HCT116 (cell line): ENCODE data around the gene MGRN1. TPM values are rescaled to one million over a fixed set of nuclear protein-coding genes. Genes with fewer than 3 reads are reported as not detected.

Experiments used
- ATAC-seq: fragments of 200-7000 bp; cut with Tn5 transposase; 2 replicates; pipeline ENCODE4 v1.9.1; 2020; ENCODE audit warnings: mild to moderate bottlenecking, moderate library complexity
- BruUV-seq: library from RNA; stranded (reverse); fragments of 400-500 nt; replicated peaks from 2 replicates; lab custom pipeline; 2021; lab: Mats Ljungman, UMichigan
- CTCF ChIA-PET: fragments of 300-600 bp; sonication (Branson Sonifier 250); formaldehyde crosslinking; loops from one replicate; lab custom pipeline; 2021; ENCODE audit warnings: antibody characterized with exemption; lab: Charles Lee
- POLR2A ChIA-PET: fragments of 300-600, 350-600 bp; sonication (Branson Sonifier 250); formaldehyde crosslinking; loops from one replicate; lab custom pipeline; 2021; ENCODE audit warnings: antibody characterized with exemption; lab: Charles Lee
- RAD21 ChIA-PET, 2 experiments: fragments of 300-600 bp; sonication (Branson Sonifier 250); formaldehyde crosslinking; loops; one replicate each; lab custom pipeline; 2023; ENCODE audit warnings: low total read pairs in 2 of 2; ENCODE audit not compliant: uncharacterized antibody in 2 of 2, unreplicated experiment in 2 of 2, low non-redundant PET in 1 of 2; lab: Charles Lee
- DNase-seq: peaks from one replicate; pipeline ENCODE4 v3.0.0-alpha.2; 2010; ENCODE audit warnings: low read depth, low spot score
- H2AFZ ChIP-seq: fragments of 200-600 bp; shearing (Covaris generic), sonication (generic); 2 replicates; pipeline ENCODE4 v1.6.1; 2017; ENCODE audit warnings: low read depth, mixed run types, mixed read lengths, antibody characterized with exemption, low read length; ENCODE audit not compliant: poor library complexity, severe bottlenecking
- H3K27ac ChIP-seq: 2 replicates; pipeline ENCODE4 v1.5.1; 2012; ENCODE audit warnings: low read depth, low read length
- H3K27me3 ChIP-seq: fragments of 200-600 bp; sonication (generic); 2 replicates; pipeline ENCODE4 v1.6.1; 2016; ENCODE audit warnings: mixed run types, low read length, mixed read lengths; ENCODE audit not compliant: insufficient read depth
- H3K36me3 ChIP-seq, 2 experiments: fragments of 200-500 bp in 1 of 2; fragments of 200-600 bp in 1 of 2; sonication (Bioruptor generic) in 1 of 2; sonication (generic) in 1 of 2; 2 replicates each; pipeline versions ENCODE4 v1.5.1 to v1.6.1; 2014 to 2016; ENCODE audit warnings: low read length in 2 of 2, inconsistent platforms in 1 of 2, mixed read lengths in 1 of 2, mixed run types in 1 of 2; ENCODE audit not compliant: insufficient read depth in 2 of 2, control insufficient read depth in 1 of 2
- H3K4me1 ChIP-seq, 2 experiments: fragments of 200-600 bp in 1 of 2; sonication (generic) in 1 of 2; 2 replicates each; pipeline versions ENCODE4 v1.5.1 to v1.6.1; 2012 to 2017; ENCODE audit warnings: low read length in 2 of 2, inconsistent platforms in 1 of 2, mild to moderate bottlenecking in 1 of 2, mixed read lengths in 1 of 2, mixed run types in 1 of 2, moderate library complexity in 1 of 2; ENCODE audit not compliant: insufficient read depth in 2 of 2, control insufficient read depth in 1 of 2
- H3K4me2 ChIP-seq: fragments of 200-600 bp; sonication (generic); 2 replicates; pipeline ENCODE4 v1.6.1; 2017; ENCODE audit warnings: mixed run types, low read length, mixed read lengths
- H3K4me3 ChIP-seq, 2 experiments: fragments of 200-600 bp in 1 of 2; sonication (generic) in 1 of 2; replicated peaks in 1 of 2; 2 replicates each; pipeline ENCODE4 v1.5.1; 2011 to 2016; ENCODE audit warnings: low read length in 2 of 2, control low read depth in 1 of 2, low read depth in 1 of 2, mild to moderate bottlenecking in 1 of 2, mixed read lengths in 1 of 2, mixed run types in 1 of 2
- H3K79me2 ChIP-seq: fragments of 200-600 bp; sonication (generic); 2 replicates; pipeline ENCODE4 v1.6.1; 2017; ENCODE audit warnings: mild to moderate bottlenecking, mixed run types, low read length, moderate library complexity, mixed read lengths; ENCODE audit not compliant: insufficient read depth
- H3K9ac ChIP-seq: fragments of 200-600 bp; sonication (generic); 2 replicates; pipeline ENCODE4 v1.6.1; 2016; ENCODE audit warnings: low read length, mixed read lengths
- H3K9me2 ChIP-seq: fragments of 200-600 bp; sonication (generic), shearing (Covaris generic); 2 replicates; pipeline ENCODE4 v1.6.1; 2017; ENCODE audit warnings: mixed run types, mild to moderate bottlenecking, moderate library complexity; ENCODE audit not compliant: insufficient read depth
- H3K9me3 ChIP-seq, 2 experiments: fragments of 200-500 bp in 1 of 2; fragments of 200-600 bp in 1 of 2; sonication (Bioruptor generic) in 1 of 2; sonication (generic) in 1 of 2; 2 replicates each; pipeline ENCODE4 v1.6.1; 2014 to 2017; ENCODE audit warnings: low read length in 2 of 2, mixed read lengths in 2 of 2, inconsistent platforms in 1 of 2, low read depth in 1 of 2, mild to moderate bottlenecking in 1 of 2, mixed run types in 1 of 2, moderate library complexity in 1 of 2; ENCODE audit not compliant: control insufficient read depth in 1 of 2, insufficient read depth in 1 of 2
- H4K20me1 ChIP-seq: fragments of 200-600 bp; sonication (generic), shearing (Covaris generic); 2 replicates; pipeline ENCODE4 v1.6.1; 2017; ENCODE audit warnings: mixed run types, mild to moderate bottlenecking, moderate library complexity; ENCODE audit not compliant: insufficient read depth
- ATF3 ChIP-seq: IDR thresholded peaks from 2 replicates; pipeline ENCODE4 v1.6.1; 2012
- CBX3 ChIP-seq: IDR thresholded peaks from 2 replicates; pipeline ENCODE4 v1.6.1; 2012; ENCODE audit warnings: low read depth
- CEBPB ChIP-seq: IDR thresholded peaks from 2 replicates; pipeline ENCODE4 v1.6.1; 2012; ENCODE audit warnings: low read depth
- CTCF ChIP-seq, 3 experiments: fragments of 200-600 bp in 1 of 3; sonication (generic) in 1 of 3; IDR thresholded peaks in 2 of 3; conservative IDR thresholded peaks in 1 of 3; 2 replicates each; pipeline ENCODE4 v1.5.1; 2012 to 2017; ENCODE audit warnings: low read depth in 2 of 3, low read length in 2 of 3, antibody characterized with exemption in 1 of 3, borderline replicate concordance in 1 of 3, control low read depth in 1 of 3, mild to moderate bottlenecking in 1 of 3, mixed read lengths in 1 of 3, mixed run types in 1 of 3, moderate library complexity in 1 of 3; ENCODE audit not compliant: insufficient read depth in 1 of 3
- EGR1 ChIP-seq: IDR thresholded peaks from 2 replicates; pipeline ENCODE4 v1.6.1; 2012; ENCODE audit warnings: low read depth
- EZH2 ChIP-seq: fragments of 200-600 bp; sonication (generic); IDR thresholded peaks from 2 replicates; pipeline ENCODE4 v1.6.1; 2017; ENCODE audit warnings: antibody characterized with exemption, mixed run types
- EZH2phosphoT487 ChIP-seq: fragments of 200-600 bp; IDR thresholded peaks from 2 replicates; pipeline ENCODE4 v1.6.1; 2018; ENCODE audit warnings: antibody characterized with exemption, borderline replicate concordance
- FOSL1 ChIP-seq: IDR thresholded peaks from 2 replicates; pipeline ENCODE4 v1.6.1; 2012; ENCODE audit warnings: low read depth
- POLR2A ChIP-seq: IDR thresholded peaks from 2 replicates; pipeline ENCODE4 v1.7.0; 2011; ENCODE audit warnings: borderline replicate concordance; ENCODE audit not compliant: insufficient read depth, insufficient read length; ENCODE audit errors: extremely low read depth
- POLR2AphosphoS5 ChIP-seq: IDR thresholded peaks from 2 replicates; pipeline ENCODE4 v1.6.1; 2011; ENCODE audit warnings: mild to moderate bottlenecking, low read depth, low read length, moderate library complexity
- RAD21 ChIP-seq: IDR thresholded peaks from 2 replicates; pipeline ENCODE4 v1.6.1; 2012; ENCODE audit warnings: low read depth, mild to moderate bottlenecking
- SRF ChIP-seq: IDR thresholded peaks from 2 replicates; pipeline ENCODE4 v1.6.1; 2012; ENCODE audit warnings: low read depth
- TCF7L2 ChIP-seq: IDR thresholded peaks from 2 replicates; pipeline ENCODE4 v1.7.0; 2011; ENCODE audit warnings: borderline replicate concordance, inconsistent platforms; ENCODE audit not compliant: insufficient read depth, insufficient read length; ENCODE audit errors: extremely low read depth
- YY1 ChIP-seq: IDR thresholded peaks from 2 replicates; pipeline ENCODE4 v1.6.1; 2011; ENCODE audit warnings: low read length, low read depth, moderate library complexity, mild to moderate bottlenecking; ENCODE audit not compliant: insufficient replicate concordance; ENCODE audit errors: extremely low read depth
- ZFX ChIP-seq: fragments of 450-650 bp; IDR thresholded peaks from 2 replicates; pipeline ENCODE4 v1.6.1; 2017
- ZNF274 ChIP-seq: fragments of 200-500 bp; sonication (Bioruptor generic); IDR thresholded peaks from 2 replicates; pipeline ENCODE4 v1.6.1; 2014; ENCODE audit warnings: mild to moderate bottlenecking, low read depth, low read length, inconsistent platforms
- intact Hi-C: fragments of 100-400 bp; cut with micrococcal nuclease; formaldehyde crosslinking; loops from 2 replicates; pipeline ENCODE4 v1.10.0; 2022
- total RNA-seq: library from RNA; stranded (reverse); gene quantifications from one replicate; pipeline ENCODE4 v1.2.1, GENCODE V29; 2021; ENCODE audit not compliant: unreplicated experiment

MGRN1 gene
- total RNA-seq, 1 experiment from 2014 or later: 50.6 TPM

GRCh38 chr16:4704491-4704890 is 79.9 kb downstream of the MGRN1 start:
- no TSS peak for BruUV-seq

More at GRCh38 chr16:4704491-4704890, 79.9 kb downstream of the MGRN1 start:
- Histone ChIP-seq H2AFZ (no peak overlapping the region), H4K20me1 (no peaks in the 10 kb centered on the region), H3K4me3 (no peak overlapping the region), H3K79me2 (no peaks in the 10 kb centered on the region), H3K9ac (no peak overlapping the region), H3K4me2 (no peak overlapping the region), H3K4me1 (no peaks in the 10 kb centered on the region)
- DNase-seq (no peak), ATAC-seq (no peak)
- TF ChIP-seq EGR1 (no peak), EZH2phosphoT487 (no peak), ZFX (no peak), FOSL1 (no peak), ATF3 (no peak), CBX3 (no peak), POLR2A (no peak), YY1 (no peak), RAD21 (no peak), CEBPB (no peak), CTCF (IDR thresholded peaks at IDR 0.05 in 2 of 3, conservative IDR thresholded peaks at IDR 0.05 in 1 of 3; ENCODE audit: borderline replicate concordance in 1 of 3, insufficient read depth in 1 of 3, low read depth in 2 of 3, low read length in 2 of 3) (no peak), ZNF274 (no peak), SRF (no peak), TCF7L2 (no peak), EZH2 (no peak), POLR2AphosphoS5 (no peak)
- TF ChIP-seq, all 23 proteins: peak for 0
- intact Hi-C loops: no loop called here
- POLR2A ChIA-PET: interaction anchor here (1.1 kb wide), 1 partner anchor 12 kb away, joined by 3 read pairs; no protein-coding TSS in a partner anchor
- H3K27me3 ChIP-seq: no peaks in the 10 kb centered on the region
- H3K9me3 ChIP-seq: no peaks in the 10 kb centered on the region
- CTCF ChIA-PET: interaction anchor here (0.6 kb wide), 1 partner anchor 11 kb away, joined by 3 read pairs; no protein-coding TSS in a partner anchor
- H3K36me3 ChIP-seq: peaks cover 8 to 15% of the 10 kb centered on the region in 2 experiments
- H3K27ac ChIP-seq: no peak overlapping the region
- no peaks in the 10 kb centered on the region for H3K9me2 ChIP-seq
- RAD21 ChIA-PET: interaction anchor here in 1 of 2 experiments (0.5 kb wide), 1 partner anchor 251 kb away, joined by 3 read pairs; no protein-coding TSS in a partner anchor
